Nephron (organoid): ENCODE measurements around the gene LRIT2.
"Not testable (repeated sequence)": the region's sequence is repeated elsewhere in the genome, so short reads cannot be mapped to it uniquely, and the experiment has no call there.

Experiments
- H3K27ac Mint-ChIP-seq, 3 experiments: 2 replicates each; pipeline ENCODE4 v1.8.0; 2020; ENCODE audit warnings: mixed read lengths in 3 of 3, mild to moderate bottlenecking in 2 of 3, moderate library complexity in 1 of 3
- H3K27me3 Mint-ChIP-seq: 2 replicates; pipeline ENCODE4 v1.8.0; 2021; ENCODE audit warnings: low read depth, mild to moderate bottlenecking, moderate library complexity, mixed read lengths
- H3K36me3 Mint-ChIP-seq: 2 replicates; pipeline ENCODE4 v1.8.0; 2020; ENCODE audit warnings: low read depth, mixed read lengths
- H3K4me1 Mint-ChIP-seq: 2 replicates; pipeline ENCODE4 v1.8.0; 2020; ENCODE audit warnings: mixed read lengths
- H3K4me3 Mint-ChIP-seq, 3 experiments: 2 replicates each; pipeline ENCODE4 v1.8.0; 2020; ENCODE audit warnings: mild to moderate bottlenecking in 3 of 3, mixed read lengths in 3 of 3, moderate library complexity in 2 of 3
- H3K9me3 Mint-ChIP-seq: 2 replicates; pipeline ENCODE4 v1.8.0; 2020; ENCODE audit warnings: mixed read lengths
- CTCF ChIP-seq, 3 experiments: fragments of 200-600 bp; sonication (generic); IDR thresholded peaks; one replicate each; pipeline ENCODE4 v1.5.0; 2021; ENCODE audit warnings: antibody characterized with exemption in 3 of 3; ENCODE audit not compliant: unreplicated experiment in 3 of 3

LRIT2 gene

GRCh38 chr10:84184517-84184916 lies 40.8 kb downstream of the LRIT2 start:
- H3K4me3 Mint-ChIP-seq: no peak overlapping the region
- no peaks in the 10 kb centered on the region for H3K9me3 Mint-ChIP-seq
- no peaks in the 10 kb centered on the region for H3K4me1 Mint-ChIP-seq
- H3K36me3 Mint-ChIP-seq: no peaks in the 10 kb centered on the region
- TF ChIP-seq CTCF (IDR thresholded peaks at IDR 0.05; ENCODE audit: unreplicated experiment in 3 of 3): no peak
- H3K27ac Mint-ChIP-seq: no peak overlapping the region
- no peaks in the 10 kb centered on the region for H3K27me3 Mint-ChIP-seq

- Mint-ChIP-seq H3K9me3 (no peaks in the 10 kb centered on the region), H3K27ac (no peak overlapping the region), H3K4me1 (no peaks in the 10 kb centered on the region), H3K4me3 (no peak overlapping the region), H3K27me3 (no peaks in the 10 kb centered on the region), H3K36me3 (no peaks in the 10 kb centered on the region)
- no peak for TF ChIP-seq CTCF (IDR thresholded peaks at IDR 0.05; ENCODE audit: unreplicated experiment in 3 of 3)
These were observed 43.7 kb downstream of the LRIT2 start for GRCh38 chr10:84181631-84182030.

- not testable (repeated sequence) for H3K4me1 Mint-ChIP-seq, H3K36me3 Mint-ChIP-seq, H3K27me3 Mint-ChIP-seq, H3K9me3 Mint-ChIP-seq, H3K27ac Mint-ChIP-seq, H3K4me3 Mint-ChIP-seq
These were observed 45.0 kb downstream of the LRIT2 start for GRCh38 chr10:84180386-84180785.

GRCh38 chr10:84179059-84179710 lies 46.2 kb downstream of the LRIT2 start:
- no peak overlapping the region for H3K27ac Mint-ChIP-seq
- no peaks in the 10 kb centered on the region for H3K4me1 Mint-ChIP-seq
- no peak for TF ChIP-seq CTCF (IDR thresholded peaks at IDR 0.05; ENCODE audit: unreplicated experiment in 3 of 3)
- no peak overlapping the region for H3K4me3 Mint-ChIP-seq
- H3K27me3 Mint-ChIP-seq: no peaks in the 10 kb centered on the region
- H3K9me3 Mint-ChIP-seq: no peaks in the 10 kb centered on the region
- no peaks in the 10 kb centered on the region for H3K36me3 Mint-ChIP-seq

- Mint-ChIP-seq H3K36me3 (no peaks in the 10 kb centered on the region), H3K27ac (no peak overlapping the region), H3K9me3 (no peaks in the 10 kb centered on the region), H3K27me3 (no peaks in the 10 kb centered on the region), H3K4me3 (no peak overlapping the region), H3K4me1 (no peaks in the 10 kb centered on the region)
- no peak for TF ChIP-seq CTCF (IDR thresholded peaks at IDR 0.05; ENCODE audit: unreplicated experiment in 3 of 3)
These were observed 47.2 kb downstream of the LRIT2 start for GRCh38 chr10:84178160-84178609.

- no peaks in the 10 kb centered on the region for H3K9me3 Mint-ChIP-seq
- no peak for TF ChIP-seq CTCF (IDR thresholded peaks at IDR 0.05; ENCODE audit: unreplicated experiment in 3 of 3)
These were observed 47.7 kb downstream of the LRIT2 start for GRCh38 chr10:84177541-84178141.

More at GRCh38 chr10:84177541-84178141, 47.7 kb downstream of the LRIT2 start:
- Mint-ChIP-seq H3K27ac (no peak overlapping the region), H3K4me3 (no peak overlapping the region), H3K4me1 (no peaks in the 10 kb centered on the region), H3K27me3 (no peaks in the 10 kb centered on the region), H3K36me3 (no peaks in the 10 kb centered on the region)
